Mucosa of descending colon (tissue), 3 donors: ENCODE data around the gene SKAP2. TPM values are rescaled to one million over a fixed set of nuclear protein-coding genes. Genes with fewer than 3 reads are reported as not detected.

Source experiments
- ATAC-seq: fragments of 200-7000 bp; cut with Tn5 transposase; one replicate; pipeline ENCODE4 v1.9.1; 2020; ENCODE audit warnings: mild to moderate bottlenecking, moderate library complexity
- DNase-seq, 3 donors: peaks; one replicate each; pipeline ENCODE4 v3.0.0-alpha.2; 2020
- H3K36me3 ChIP-seq: fragments of 200-600 bp; one replicate; pipeline ENCODE4 v1.8.0; 2021; ENCODE audit warnings: low read depth, mild to moderate bottlenecking
- H3K4me1 ChIP-seq: fragments of 200-600 bp; one replicate; pipeline ENCODE4 v1.8.0; 2021; ENCODE audit warnings: low read depth, mild to moderate bottlenecking
- H3K4me3 ChIP-seq: fragments of 200-600 bp; one replicate; pipeline ENCODE4 v1.8.0; 2021; ENCODE audit warnings: mild to moderate bottlenecking
- H3K9me3 ChIP-seq: fragments of 200-600 bp; one replicate; pipeline ENCODE4 v1.8.0; 2021; ENCODE audit warnings: mild to moderate bottlenecking
- CTCF ChIP-seq: fragments of 200-600 bp; IDR thresholded peaks from one replicate; pipeline ENCODE4 v1.8.0; 2022; ENCODE audit warnings: antibody characterized with exemption, mild to moderate bottlenecking
- intact Hi-C, 2 donors: fragments of 100-400 bp; cut with DNase I in 1 of 2; cut with micrococcal nuclease in 1 of 2; formaldehyde crosslinking; loops; one replicate each; pipeline versions ENCODE4 v1.11.0 to v1.11.1; 2022; cut with DNase I, micrococcal nuclease
- total RNA-seq, 3 donors: library from RNA; stranded (reverse); fragmentation: NEBNext Ultra II Directional in 2 of 3; extraction: Animal tissue kit (Norgen Biotek cat#: 25700) in 2 of 3; gene quantifications; one replicate each; pipeline versions ENCODE4 v1.2.1 to v1.2.4, GENCODE V29; 2021 to 2023
- donor health status: DM: no; HTN: no; CAD: no; lungs with moderate emphysema.
- donor health status: DM: no; HTN: no; CAD: no.
- donor health status: DM: no; HTN: yes; CAD: no.

SKAP2 gene
- total RNA-seq, 3 donors from 2014 or later = 36.5 to 51.7 (median 40.3) TPM

GRCh38 chr7:26899519-26899918, 35.1 kb upstream of the SKAP2 start:
- no peak for ATAC-seq
- TF ChIP-seq CTCF = no peak
- no peaks in the 10 kb centered on the region for H3K36me3 ChIP-seq
- H3K4me1 ChIP-seq = no peaks in the 10 kb centered on the region
- intact Hi-C loops = no loop called here
- no peaks in the 10 kb centered on the region for H3K9me3 ChIP-seq
- no peak overlapping the region for H3K4me3 ChIP-seq
- no peak for DNase-seq

DNA sequence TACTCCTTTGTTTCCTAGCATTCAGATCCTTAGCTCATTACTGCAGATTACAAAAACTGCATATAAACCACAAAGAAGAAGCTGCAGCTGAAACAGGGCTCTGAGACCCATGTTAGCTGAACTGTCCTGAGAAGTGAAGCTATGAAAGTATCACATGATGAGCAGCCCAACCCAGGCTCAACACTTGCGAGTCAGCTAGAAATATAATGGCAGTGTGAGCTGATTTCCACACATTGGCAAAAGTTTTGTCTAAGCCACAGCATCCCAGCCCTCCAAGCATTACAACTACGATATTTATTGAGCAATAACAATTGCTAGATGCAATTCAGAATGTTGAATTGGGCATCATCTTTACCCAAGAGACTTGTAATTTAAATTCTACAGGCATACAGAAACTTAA, 34.5 kb upstream of the SKAP2 start:
- ATAC-seq (no peak), DNase-seq (no peak)
- Histone ChIP-seq H3K4me1 (no peaks in the 10 kb centered on the region), H3K4me3 (no peak overlapping the region), H3K36me3 (no peaks in the 10 kb centered on the region), H3K9me3 (no peaks in the 10 kb centered on the region)
- intact Hi-C loops = no loop called here
- TF ChIP-seq CTCF = no peak

GRCh38 chr7:26897928-26898327, 33.5 kb upstream of the SKAP2 start:
- intact Hi-C loops = no loop called here

GRCh38 chr7:26891400-26892350, 27.3 kb upstream of the SKAP2 start:
- no peaks in the 10 kb centered on the region for H3K36me3 ChIP-seq
- no peaks in the 10 kb centered on the region for H3K4me1 ChIP-seq
- ATAC-seq = no peak
- H3K4me3 ChIP-seq = no peak overlapping the region
- no peaks in the 10 kb centered on the region for H3K9me3 ChIP-seq
- intact Hi-C loops = no loop called here
- TF ChIP-seq CTCF = no peak
- no peak for DNase-seq

More at GRCh38 chr7:26897928-26898327, 33.5 kb upstream of the SKAP2 start:
- no peak for TF ChIP-seq CTCF
- no peak for ATAC-seq
- DNase-seq = no peak
- no peak overlapping the region for H3K4me3 ChIP-seq
- H3K36me3 ChIP-seq = no peaks in the 10 kb centered on the region
- no peaks in the 10 kb centered on the region for H3K4me1 ChIP-seq
- no peaks in the 10 kb centered on the region for H3K9me3 ChIP-seq

GRCh38 chr7:26880852-26881251, 16.5 kb upstream of the SKAP2 start:
- Histone ChIP-seq H3K9me3 (peaks cover 8% of the 10 kb centered on the region), H3K36me3 (no peaks in the 10 kb centered on the region), H3K4me1 (no peaks in the 10 kb centered on the region), H3K4me3 (no peak overlapping the region)
- TF ChIP-seq CTCF = no peak
- intact Hi-C loops = no loop called here
- DNase-seq (no peak), ATAC-seq (no peak)
